Mucosa of stomach (tissue), 1 donor: ENCODE results near the gene CSNK1G1.

Experiments
- H3K27me3 ChIP-seq: one replicate; pipeline ENCODE4 v1.7.0; 2013; ENCODE audit warnings: mild to moderate bottlenecking, low read length; ENCODE audit not compliant: control insufficient read depth, insufficient read depth
- H3K36me3 ChIP-seq: one replicate; pipeline ENCODE4 v1.7.0; 2013; ENCODE audit warnings: low read length; ENCODE audit not compliant: control insufficient read depth, insufficient read depth
- H3K4me1 ChIP-seq: one replicate; pipeline ENCODE4 v1.7.0; 2013; ENCODE audit warnings: mild to moderate bottlenecking, low read length; ENCODE audit not compliant: control insufficient read depth, insufficient read depth
- H3K4me3 ChIP-seq: one replicate; pipeline ENCODE4 v1.7.0; 2013; ENCODE audit warnings: low read length
- H3K9ac ChIP-seq: one replicate; pipeline ENCODE4 v1.7.0; 2013; ENCODE audit warnings: mild to moderate bottlenecking, low read length, moderate library complexity
- H3K9me3 ChIP-seq: one replicate; pipeline ENCODE4 v1.7.0; 2013; ENCODE audit warnings: mild to moderate bottlenecking, low read length, moderate library complexity; ENCODE audit not compliant: control insufficient read depth
- donor health status: Pancreatic carcinoma.

Gene CSNK1G1

DNA sequence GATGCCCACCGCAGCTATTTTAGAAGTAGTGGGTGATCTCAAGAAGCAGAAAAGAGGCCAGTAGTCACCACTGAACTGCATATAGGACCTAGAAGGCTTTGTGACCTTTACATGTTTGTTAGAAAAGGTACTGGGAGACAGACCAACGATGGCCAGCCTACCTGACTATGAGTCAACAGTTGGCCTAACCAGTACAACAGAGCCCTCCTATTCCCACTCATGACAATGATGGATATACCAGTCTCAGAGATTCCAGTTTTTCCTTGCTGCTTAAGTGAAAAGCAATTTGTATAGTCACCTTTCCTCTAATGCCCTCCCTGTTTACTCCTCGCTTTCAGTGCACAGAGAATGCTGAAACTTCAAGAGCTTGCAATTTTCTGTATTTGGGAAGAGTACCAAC is 106.6 kb downstream of the CSNK1G1 start:
- Histone ChIP-seq H3K36me3 (no peaks in the 10 kb centered on the region), H3K9me3 (no peaks in the 10 kb centered on the region), H3K4me1 (peaks cover 37% of the 10 kb centered on the region), H3K9ac (no peak overlapping the region), H3K27me3 (no peaks in the 10 kb centered on the region), H3K4me3 (no peak overlapping the region)

DNA sequence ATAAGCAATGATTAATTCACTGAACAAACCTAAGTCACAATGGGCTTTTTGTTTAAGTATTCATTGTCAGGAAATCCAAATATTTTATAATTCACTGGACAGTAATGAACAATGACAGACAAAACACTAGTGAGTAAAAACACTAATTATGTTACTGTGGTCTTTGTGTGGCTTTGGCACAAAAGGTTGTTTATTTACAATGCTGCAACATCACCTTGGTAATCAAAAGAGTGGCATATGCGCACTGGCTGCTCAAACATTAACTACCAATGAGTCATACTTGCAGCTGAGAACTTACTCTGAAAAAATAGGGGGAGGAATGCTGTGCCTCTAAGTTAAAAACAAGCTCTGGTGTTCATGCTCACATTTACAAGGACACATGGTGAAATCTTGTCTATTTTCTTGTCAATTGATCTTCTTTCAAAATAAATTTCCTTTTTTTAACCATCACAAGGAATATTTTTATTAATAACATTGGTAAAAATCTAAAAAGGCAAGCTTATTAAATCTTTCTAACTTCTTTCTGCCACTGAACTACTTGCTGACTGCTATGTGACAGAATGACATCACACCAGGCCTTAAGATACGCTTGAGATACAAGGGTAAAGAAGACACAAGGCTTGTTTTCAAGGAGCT is 107.9 kb downstream of the CSNK1G1 start:
- Histone ChIP-seq H3K9ac (no peak overlapping the region), H3K4me1 (peaks cover 37% of the 10 kb centered on the region), H3K27me3 (no peaks in the 10 kb centered on the region), H3K4me3 (no peak overlapping the region), H3K9me3 (no peaks in the 10 kb centered on the region), H3K36me3 (no peaks in the 10 kb centered on the region)

DNA sequence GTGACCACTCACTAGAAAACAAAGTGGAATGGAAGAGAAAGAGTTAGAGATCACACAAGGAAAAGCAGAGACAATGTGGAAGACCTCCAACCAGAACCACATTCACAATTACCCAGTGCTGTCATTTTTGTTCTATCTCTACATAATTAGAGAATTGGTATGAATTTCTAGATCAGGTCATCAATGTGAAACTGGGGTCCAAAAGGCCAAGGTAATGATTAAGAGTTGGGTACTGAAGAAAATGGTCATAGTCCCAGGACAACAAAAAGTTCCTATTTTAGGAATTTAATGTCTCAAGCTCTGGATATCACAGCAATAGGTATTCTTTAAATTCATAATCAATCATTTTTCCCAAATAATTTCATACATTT is 108.5 kb downstream of the CSNK1G1 start:
- Histone ChIP-seq H3K9me3 (no peaks in the 10 kb centered on the region), H3K36me3 (no peaks in the 10 kb centered on the region), H3K4me3 (no peak overlapping the region), H3K9ac (no peak overlapping the region), H3K4me1 (peaks cover 37% of the 10 kb centered on the region), H3K27me3 (no peaks in the 10 kb centered on the region)

DNA sequence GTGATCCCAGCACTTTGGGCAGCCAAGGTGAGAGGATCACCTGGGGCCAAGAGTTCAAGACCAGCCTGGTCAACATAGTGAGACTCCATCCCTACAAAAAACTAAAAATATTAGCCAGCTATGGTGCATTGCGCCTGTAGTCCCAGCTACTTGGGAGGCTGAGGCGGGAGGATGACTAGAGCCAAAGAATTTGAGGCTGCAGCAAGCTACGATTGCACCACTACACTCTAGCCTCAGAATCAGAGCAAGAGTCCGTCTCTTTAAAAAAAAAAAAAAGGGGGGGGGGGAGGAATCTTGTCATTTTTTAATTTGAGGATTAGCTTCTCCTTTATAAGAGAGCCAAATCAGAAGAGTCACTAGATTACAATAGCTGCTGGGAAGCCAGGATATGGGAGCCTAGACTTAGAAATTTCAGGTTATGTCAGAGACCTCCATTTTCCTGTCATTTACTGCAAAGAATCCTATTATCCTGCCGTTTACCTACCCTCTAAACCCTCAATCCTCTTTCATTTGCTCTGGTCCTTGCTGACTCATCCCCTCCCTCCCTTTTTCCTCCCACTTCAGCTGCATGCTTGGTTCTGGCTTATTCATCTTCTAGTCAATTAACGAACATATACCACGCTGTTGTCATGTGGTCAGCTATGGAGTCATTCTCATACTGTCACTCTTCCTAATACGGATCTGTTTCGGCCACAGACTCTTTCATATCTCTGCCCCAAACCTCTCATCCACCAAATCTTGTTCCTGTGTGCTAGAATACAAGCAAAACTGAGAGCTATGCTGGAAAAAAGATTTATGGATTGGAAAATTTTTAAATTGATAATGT is 109.4 kb downstream of the CSNK1G1 start:
- Histone ChIP-seq H3K27me3 (no peaks in the 10 kb centered on the region), H3K4me1 (peaks cover 37% of the 10 kb centered on the region), H3K4me3 (no peak overlapping the region), H3K36me3 (no peaks in the 10 kb centered on the region), H3K9me3 (no peaks in the 10 kb centered on the region), H3K9ac (no peak overlapping the region)

DNA sequence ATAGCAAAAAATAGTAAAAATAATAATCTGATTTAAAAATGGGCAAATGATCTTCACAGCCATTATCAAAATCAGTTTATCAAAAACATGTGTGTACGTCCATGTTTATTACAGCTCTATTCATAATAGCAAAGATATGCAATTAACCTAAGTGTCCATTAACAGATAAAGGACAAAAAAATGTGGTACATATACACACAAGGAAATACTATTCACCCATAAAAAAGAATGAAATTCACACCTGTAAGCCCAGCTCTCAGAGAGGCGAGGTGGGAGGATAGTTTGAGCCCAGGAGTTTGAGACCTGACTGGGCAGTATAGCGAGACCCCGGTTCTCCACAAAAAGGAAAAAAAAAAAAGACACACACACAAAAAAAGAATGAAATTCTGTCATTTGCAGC is 110.6 kb downstream of the CSNK1G1 start:
- Histone ChIP-seq H3K4me1 (peaks cover 26% of the 10 kb centered on the region), H3K36me3 (no peaks in the 10 kb centered on the region), H3K27me3 (no peaks in the 10 kb centered on the region), H3K9ac (no peak overlapping the region), H3K9me3 (no peaks in the 10 kb centered on the region), H3K4me3 (no peak overlapping the region)

DNA sequence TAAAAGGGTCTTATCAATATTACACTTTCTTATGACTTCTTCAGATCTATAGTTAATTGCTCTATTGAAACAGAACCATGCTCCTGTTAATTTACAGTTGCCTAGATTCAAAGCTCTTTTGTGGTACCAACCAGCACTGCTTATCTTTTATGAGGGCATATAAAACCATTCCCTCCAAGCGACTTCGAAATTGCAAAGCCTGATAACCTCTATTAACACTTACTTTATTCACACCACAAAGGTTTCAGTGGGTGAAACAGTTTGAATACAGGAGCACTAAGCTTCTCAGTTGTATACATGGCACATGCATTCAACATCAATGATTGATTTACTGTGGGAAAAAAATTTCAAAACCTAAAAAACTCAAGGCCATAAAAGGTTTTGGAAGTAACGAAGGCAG is 118.3 kb downstream of the CSNK1G1 start:
- H3K9me3 ChIP-seq: no peaks in the 10 kb centered on the region
- H3K4me1 ChIP-seq: no peaks in the 10 kb centered on the region
- H3K27me3 ChIP-seq: no peaks in the 10 kb centered on the region
- no peak overlapping the region for H3K4me3 ChIP-seq
- no peaks in the 10 kb centered on the region for H3K36me3 ChIP-seq
- no peak overlapping the region for H3K9ac ChIP-seq

DNA sequence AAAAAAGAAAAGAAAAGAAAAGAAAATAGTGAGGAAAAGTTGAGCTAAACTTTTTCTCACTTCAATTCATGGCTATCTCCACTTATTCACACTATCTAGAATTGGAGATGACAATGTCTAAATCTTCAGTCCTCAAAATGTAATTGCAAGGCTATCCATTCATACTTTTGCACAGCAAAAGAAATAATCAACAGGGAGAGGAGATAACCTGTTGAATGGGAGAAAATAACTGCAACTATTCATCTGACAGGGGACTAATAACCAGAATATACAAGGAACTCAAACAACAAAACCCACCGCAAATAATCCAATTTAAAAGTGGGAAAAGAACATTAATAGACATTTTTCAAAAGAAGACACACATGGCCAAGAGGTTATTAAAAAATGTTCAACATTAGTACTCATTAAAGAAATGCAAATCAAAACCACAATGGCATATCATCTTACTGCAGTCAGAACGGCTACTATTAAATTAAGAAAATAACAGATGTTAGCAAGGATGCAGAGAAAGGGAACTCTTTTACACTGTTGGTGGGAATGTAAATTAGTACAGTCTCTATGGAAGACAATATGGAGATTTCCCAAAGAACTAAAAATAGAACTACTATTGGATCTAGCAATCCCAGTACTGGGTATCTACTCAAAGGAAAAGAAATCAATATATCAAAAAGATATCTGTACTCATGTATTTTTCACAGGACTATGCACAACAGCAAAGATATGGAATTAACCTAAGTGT is 119.6 kb downstream of the CSNK1G1 start:
- Histone ChIP-seq H3K36me3 (no peaks in the 10 kb centered on the region), H3K27me3 (no peaks in the 10 kb centered on the region), H3K4me3 (no peak overlapping the region), H3K4me1 (no peaks in the 10 kb centered on the region), H3K9me3 (no peaks in the 10 kb centered on the region), H3K9ac (no peak overlapping the region)

DNA sequence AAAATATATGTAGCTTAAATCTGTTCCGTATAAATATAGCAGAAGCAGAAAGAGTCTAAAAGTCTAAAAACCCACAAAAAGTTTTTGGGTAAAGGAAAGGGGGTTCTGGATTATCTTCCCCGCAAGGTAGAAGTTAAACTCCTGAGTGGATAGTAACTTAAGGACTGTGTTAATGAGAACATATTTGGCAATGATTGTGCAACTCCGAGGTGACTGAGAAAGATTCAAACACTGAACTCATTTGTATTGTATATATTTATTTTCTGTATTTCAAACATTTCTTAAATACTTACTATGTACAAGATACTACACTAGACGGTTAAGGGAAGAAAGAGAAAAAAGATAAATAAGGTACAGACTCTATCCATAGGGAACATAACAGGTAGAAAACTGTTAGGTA is 120.4 kb downstream of the CSNK1G1 start:
- Histone ChIP-seq H3K27me3 (no peaks in the 10 kb centered on the region), H3K4me3 (no peak overlapping the region), H3K9ac (no peak overlapping the region), H3K9me3 (no peaks in the 10 kb centered on the region), H3K4me1 (no peaks in the 10 kb centered on the region), H3K36me3 (no peaks in the 10 kb centered on the region)

DNA sequence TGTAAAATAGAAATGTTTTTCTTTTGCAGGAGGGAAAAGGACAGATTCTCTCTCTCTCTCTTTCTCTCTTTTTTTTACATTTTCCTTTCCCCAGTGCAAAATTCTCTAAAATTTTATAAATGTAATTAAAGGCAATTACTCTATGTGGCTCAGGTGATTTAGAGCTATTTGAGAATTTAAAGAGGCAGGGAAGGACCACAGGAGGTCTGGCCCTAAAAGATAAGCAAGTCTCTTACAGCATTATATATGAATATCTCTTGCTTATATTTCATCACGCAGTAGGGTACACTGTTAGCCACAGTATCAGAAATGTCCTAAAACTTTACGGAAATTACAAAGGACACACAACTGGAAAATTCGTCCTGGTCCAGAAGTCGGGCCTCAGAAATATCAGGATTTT is 122.7 kb downstream of the CSNK1G1 start:
- no peaks in the 10 kb centered on the region for H3K9me3 ChIP-seq
- no peaks in the 10 kb centered on the region for H3K27me3 ChIP-seq
- no peak overlapping the region for H3K9ac ChIP-seq
- H3K36me3 ChIP-seq: no peaks in the 10 kb centered on the region
- no peaks in the 10 kb centered on the region for H3K4me1 ChIP-seq
- H3K4me3 ChIP-seq: no peak overlapping the region

DNA sequence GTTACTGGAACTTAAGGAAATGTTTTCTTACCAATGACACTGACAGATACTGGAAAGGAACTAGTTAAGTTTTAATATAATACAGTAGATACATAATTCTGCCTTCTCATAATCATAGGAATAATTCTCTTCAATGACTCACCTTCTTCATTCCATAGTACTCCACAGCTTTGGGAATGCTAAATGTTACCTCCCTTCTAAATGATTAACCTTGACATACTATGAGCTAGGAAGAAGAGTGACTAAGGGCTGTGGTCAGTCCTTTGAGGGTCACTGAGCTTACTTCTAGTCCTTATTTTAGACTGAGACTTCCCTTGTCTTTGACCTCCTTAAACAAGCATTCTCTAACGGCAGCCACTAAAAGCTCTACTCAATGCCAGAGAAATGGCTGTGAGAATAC is 123.6 kb downstream of the CSNK1G1 start:
- Histone ChIP-seq H3K4me1 (no peaks in the 10 kb centered on the region), H3K9ac (no peak overlapping the region), H3K27me3 (no peaks in the 10 kb centered on the region), H3K9me3 (no peaks in the 10 kb centered on the region), H3K4me3 (no peak overlapping the region), H3K36me3 (no peaks in the 10 kb centered on the region)

DNA sequence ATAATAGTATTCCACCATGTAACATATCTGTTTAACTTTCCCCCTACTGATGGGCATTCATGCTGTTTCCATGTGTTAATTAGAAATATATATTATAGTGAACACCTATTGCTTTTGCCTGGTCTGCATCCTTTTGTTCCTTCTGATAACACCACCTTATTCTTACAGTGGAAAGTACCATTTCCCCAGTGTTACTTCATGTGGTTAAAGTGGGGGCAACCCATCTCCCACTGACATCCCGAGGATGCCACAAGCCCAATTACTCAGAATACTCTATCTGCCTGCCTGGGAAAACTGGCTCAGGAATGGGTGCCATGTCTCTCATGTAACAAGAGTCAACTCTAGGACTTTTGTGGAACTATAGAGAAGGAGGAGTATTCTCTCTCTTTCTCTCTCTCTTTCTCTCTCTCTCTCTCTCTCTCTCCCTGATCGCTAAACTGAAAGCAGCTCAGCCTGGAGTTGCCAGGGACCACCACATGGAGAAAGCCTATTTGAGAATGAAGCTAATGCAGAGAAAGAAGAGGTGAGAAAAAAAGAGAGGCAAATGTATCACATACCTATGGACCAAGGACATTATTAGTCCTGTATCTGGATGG is 126.7 kb downstream of the CSNK1G1 start:
- H3K9me3 ChIP-seq: no peaks in the 10 kb centered on the region
- H3K36me3 ChIP-seq: no peaks in the 10 kb centered on the region
- no peaks in the 10 kb centered on the region for H3K27me3 ChIP-seq
- H3K4me3 ChIP-seq: no peak overlapping the region
- H3K9ac ChIP-seq: no peak overlapping the region
- H3K4me1 ChIP-seq: no peaks in the 10 kb centered on the region

DNA sequence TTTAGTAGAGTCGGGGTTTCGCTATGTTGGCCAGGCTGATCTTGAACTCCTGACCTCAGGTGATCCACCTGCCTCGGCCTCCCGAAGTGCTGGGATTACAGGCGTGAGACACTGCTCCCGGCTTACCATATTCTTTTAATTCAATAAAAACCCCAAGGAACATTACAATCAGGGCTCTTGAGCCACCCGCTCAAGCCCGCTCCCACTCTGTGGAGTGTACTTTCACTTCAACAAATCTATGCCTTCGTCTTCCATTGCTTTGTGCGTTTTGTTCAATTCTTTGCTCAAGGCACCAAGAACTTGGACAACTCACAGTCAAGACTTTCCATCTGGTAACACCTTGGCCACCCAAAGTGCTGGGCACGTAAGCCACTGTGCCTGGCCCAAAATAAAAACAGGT is 130.2 kb downstream of the CSNK1G1 start:
- no peak overlapping the region for H3K9ac ChIP-seq
- no peaks in the 10 kb centered on the region for H3K4me1 ChIP-seq
- H3K36me3 ChIP-seq: no peaks in the 10 kb centered on the region
- H3K4me3 ChIP-seq: no peak overlapping the region
- H3K9me3 ChIP-seq: no peaks in the 10 kb centered on the region
- no peaks in the 10 kb centered on the region for H3K27me3 ChIP-seq
